IMR-90 (cell line): ENCODE measurements around the gene MNAT1.

ENCODE experiments used
- CEBPB ChIP-seq: IDR thresholded peaks from 2 replicates; pipeline ENCODE4 v1.6.1; 2012; ENCODE audit warnings: low read depth, low read length, improper control_type of control experiment
- ELK1 ChIP-seq: fragments of 150-350 bp; IDR thresholded peaks from 2 replicates; pipeline ENCODE4 v1.6.1; 2016; ENCODE audit warnings: low read depth, mild to moderate bottlenecking, low read length, moderate library complexity, borderline replicate concordance
- FOS ChIP-seq: fragments of 150-350 bp; IDR thresholded peaks from 2 replicates; pipeline ENCODE4 v1.6.1; 2016; ENCODE audit warnings: low read depth, low read length
- MAFK ChIP-seq: IDR thresholded peaks from 2 replicates; pipeline ENCODE4 v1.6.1; 2012; ENCODE audit warnings: low read depth, low read length, improper control_type of control experiment
- MXI1 ChIP-seq: IDR thresholded peaks from 2 replicates; pipeline ENCODE4 v1.6.1; 2012; ENCODE audit warnings: low read depth, mild to moderate bottlenecking, low read length, moderate library complexity, borderline replicate concordance
- POLR2A ChIP-seq: IDR thresholded peaks from 2 replicates; pipeline ENCODE4 v1.6.1; 2012; ENCODE audit warnings: mild to moderate bottlenecking, low read depth, low read length
- RAD21 ChIP-seq: IDR thresholded peaks from 2 replicates; pipeline ENCODE4 v1.6.1; 2012; ENCODE audit warnings: low read length, improper control_type of control experiment
- RFX5 ChIP-seq: IDR thresholded peaks from 2 replicates; pipeline ENCODE4 v1.8.0; 2012; ENCODE audit warnings: low read depth, mild to moderate bottlenecking, low read length, moderate library complexity
- SMC3 ChIP-seq: fragments of 150-350 bp; IDR thresholded peaks from 2 replicates; pipeline ENCODE4 v1.6.1; 2016; ENCODE audit warnings: low read depth, mild to moderate bottlenecking, antibody characterized with exemption, low read length, moderate library complexity
- TF ChIP-seq, protein P1 (sequence below): conservative IDR thresholded peaks from 2 replicates; pipeline ENCODE4 v1.5.1; 2012; ENCODE audit warnings: mild to moderate bottlenecking, low read depth, low read length, improper control_type of control experiment

DNA sequence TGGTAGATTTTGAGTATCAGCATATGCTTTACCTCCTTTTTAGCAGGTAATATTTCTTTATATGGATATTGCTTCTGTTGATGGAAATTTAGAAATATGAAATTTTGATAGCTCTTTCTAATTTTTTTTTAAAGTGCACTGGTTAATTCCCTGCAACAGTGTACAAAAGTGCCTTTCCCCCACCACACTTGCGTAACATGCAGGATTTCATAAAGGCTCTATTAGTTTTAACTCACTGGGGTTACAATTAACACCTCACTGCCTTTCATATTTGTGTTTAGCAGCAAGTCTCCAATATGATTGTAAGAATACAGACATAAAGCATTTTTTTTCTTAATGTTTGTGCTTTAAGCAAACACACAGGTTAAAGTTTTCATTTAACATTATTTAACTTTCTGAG, 25.6 kb downstream of the MNAT1 start:
- TF ChIP-seq, protein P1, sequence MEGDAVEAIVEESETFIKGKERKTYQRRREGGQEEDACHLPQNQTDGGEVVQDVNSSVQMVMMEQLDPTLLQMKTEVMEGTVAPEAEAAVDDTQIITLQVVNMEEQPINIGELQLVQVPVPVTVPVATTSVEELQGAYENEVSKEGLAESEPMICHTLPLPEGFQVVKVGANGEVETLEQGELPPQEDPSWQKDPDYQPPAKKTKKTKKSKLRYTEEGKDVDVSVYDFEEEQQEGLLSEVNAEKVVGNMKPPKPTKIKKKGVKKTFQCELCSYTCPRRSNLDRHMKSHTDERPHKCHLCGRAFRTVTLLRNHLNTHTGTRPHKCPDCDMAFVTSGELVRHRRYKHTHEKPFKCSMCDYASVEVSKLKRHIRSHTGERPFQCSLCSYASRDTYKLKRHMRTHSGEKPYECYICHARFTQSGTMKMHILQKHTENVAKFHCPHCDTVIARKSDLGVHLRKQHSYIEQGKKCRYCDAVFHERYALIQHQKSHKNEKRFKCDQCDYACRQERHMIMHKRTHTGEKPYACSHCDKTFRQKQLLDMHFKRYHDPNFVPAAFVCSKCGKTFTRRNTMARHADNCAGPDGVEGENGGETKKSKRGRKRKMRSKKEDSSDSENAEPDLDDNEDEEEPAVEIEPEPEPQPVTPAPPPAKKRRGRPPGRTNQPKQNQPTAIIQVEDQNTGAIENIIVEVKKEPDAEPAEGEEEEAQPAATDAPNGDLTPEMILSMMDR, result no peak
- TF ChIP-seq SMC3 (no peak), RFX5 (no peak), POLR2A (no peak), MAFK (no peak), RAD21 (no peak), ELK1 (no peak), CEBPB (peak; percentile 46), FOS (no peak), MXI1 (no peak)
